Astrocyte (in vitro differentiated cells and primary cell): ENCODE results near the gene PADI2.

ENCODE experiments used
- EZH2 ChIP-seq: IDR thresholded peaks from 2 replicates; pipeline ENCODE4 v1.6.1; 2012; ENCODE audit warnings: mild to moderate bottlenecking, low read length, inconsistent platforms; ENCODE audit not compliant: insufficient read depth
- TF ChIP-seq, protein P1 (sequence below): IDR thresholded peaks from 2 replicates; pipeline ENCODE4 v1.5.1; 2011; ENCODE audit warnings: low read depth, mild to moderate bottlenecking, inconsistent platforms, low read length, moderate library complexity; ENCODE audit not compliant: insufficient read depth

DNA sequence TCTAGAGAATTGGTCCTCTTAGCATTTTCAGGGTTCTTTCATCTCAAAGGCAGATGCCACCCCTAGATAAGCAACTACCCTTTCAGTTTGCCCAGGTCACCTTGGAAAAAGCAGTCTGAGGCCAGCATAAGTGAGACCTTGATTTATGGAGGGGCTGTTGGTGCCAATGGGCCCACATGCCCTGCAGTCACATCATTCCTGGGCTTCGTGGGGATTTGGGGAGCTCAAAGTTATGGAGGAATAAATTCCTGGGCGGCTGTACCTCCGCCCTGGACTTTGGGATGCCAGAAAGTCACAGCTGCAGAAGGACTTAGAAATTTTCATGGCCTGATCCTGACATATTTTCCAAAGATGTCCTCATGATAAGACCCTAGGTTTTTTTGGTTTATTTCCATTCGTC lies 62.7 kb downstream of the PADI2 start:
- TF ChIP-seq, protein P1, sequence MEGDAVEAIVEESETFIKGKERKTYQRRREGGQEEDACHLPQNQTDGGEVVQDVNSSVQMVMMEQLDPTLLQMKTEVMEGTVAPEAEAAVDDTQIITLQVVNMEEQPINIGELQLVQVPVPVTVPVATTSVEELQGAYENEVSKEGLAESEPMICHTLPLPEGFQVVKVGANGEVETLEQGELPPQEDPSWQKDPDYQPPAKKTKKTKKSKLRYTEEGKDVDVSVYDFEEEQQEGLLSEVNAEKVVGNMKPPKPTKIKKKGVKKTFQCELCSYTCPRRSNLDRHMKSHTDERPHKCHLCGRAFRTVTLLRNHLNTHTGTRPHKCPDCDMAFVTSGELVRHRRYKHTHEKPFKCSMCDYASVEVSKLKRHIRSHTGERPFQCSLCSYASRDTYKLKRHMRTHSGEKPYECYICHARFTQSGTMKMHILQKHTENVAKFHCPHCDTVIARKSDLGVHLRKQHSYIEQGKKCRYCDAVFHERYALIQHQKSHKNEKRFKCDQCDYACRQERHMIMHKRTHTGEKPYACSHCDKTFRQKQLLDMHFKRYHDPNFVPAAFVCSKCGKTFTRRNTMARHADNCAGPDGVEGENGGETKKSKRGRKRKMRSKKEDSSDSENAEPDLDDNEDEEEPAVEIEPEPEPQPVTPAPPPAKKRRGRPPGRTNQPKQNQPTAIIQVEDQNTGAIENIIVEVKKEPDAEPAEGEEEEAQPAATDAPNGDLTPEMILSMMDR, result no peak
- TF ChIP-seq EZH2, result no peak
